CD14-positive monocyte (primary cell): ENCODE data around the gene IMMT. TPM values are rescaled to one million over a fixed set of nuclear protein-coding genes. Genes with fewer than 3 reads are reported as not detected.

Experiments used
- DNase-seq, 3 donors: peaks; one replicate each; pipeline ENCODE4 v3.0.0-alpha.2; 2011 to 2022
- H2AFZ ChIP-seq: 2 replicates; pipeline ENCODE4 v1.6.0; 2012; ENCODE audit warnings: mild to moderate bottlenecking, low read depth, low read length, inconsistent platforms; ENCODE audit not compliant: insufficient read depth, poor library complexity, severe bottlenecking
- H3K27ac ChIP-seq, 2 donors: 1 replicate in 1 of 2; 2 replicates in 1 of 2; pipeline ENCODE4 v1.5.1; 2012 to 2013; ENCODE audit warnings: low read length in 2 of 2, control low read depth in 1 of 2, inconsistent platforms in 1 of 2, low read depth in 1 of 2, mild to moderate bottlenecking in 1 of 2
- H3K27me3 ChIP-seq, 2 donors: one replicate each; pipeline versions ENCODE4 v1.6.0 to v1.6.1; 2011 to 2013; ENCODE audit warnings: low read length in 2 of 2; ENCODE audit not compliant: control insufficient read depth in 2 of 2, insufficient read depth in 2 of 2
- H3K36me3 ChIP-seq, 2 donors: replicated peaks in 1 of 2; 1 replicate in 1 of 2; 2 replicates in 1 of 2; pipeline versions ENCODE4 v1.5.1 to v1.6.1; 2012 to 2013; ENCODE audit warnings: low read length in 2 of 2, control low read depth in 1 of 2, inconsistent platforms in 1 of 2, mild to moderate bottlenecking in 1 of 2; ENCODE audit not compliant: insufficient read depth in 2 of 2, control insufficient read depth in 1 of 2
- H3K4me1 ChIP-seq, 2 donors: 1 replicate in 1 of 2; 2 replicates in 1 of 2; pipeline versions ENCODE4 v1.5.1 to v1.6.1; 2012 to 2013; ENCODE audit warnings: low read length in 2 of 2, control low read depth in 1 of 2, inconsistent platforms in 1 of 2, mild to moderate bottlenecking in 1 of 2, moderate library complexity in 1 of 2; ENCODE audit not compliant: insufficient read depth in 2 of 2, control insufficient read depth in 1 of 2
- H3K4me2 ChIP-seq: replicated peaks from 2 replicates; pipeline ENCODE3; 2012; ENCODE audit warnings: low read length, moderate library complexity, mild to moderate bottlenecking; ENCODE audit not compliant: poor library complexity, severe bottlenecking; ENCODE audit errors: extremely low read depth
- H3K4me3 ChIP-seq, 3 experiments: fragments of 200-600 bp in 1 of 3; sonication (generic) in 1 of 3; replicated peaks in 1 of 3; 1 replicate in 2 of 3; 2 replicates in 1 of 3; pipeline ENCODE4 v1.5.1; 2011 to 2013; ENCODE audit warnings: low read length in 3 of 3, mild to moderate bottlenecking in 3 of 3, control low read depth in 2 of 3, low read depth in 2 of 3, inconsistent platforms in 1 of 3, moderate library complexity in 1 of 3
- H3K79me2 ChIP-seq: 2 replicates; pipeline ENCODE4 v1.6.0; 2012; ENCODE audit warnings: mild to moderate bottlenecking, control low read depth, inconsistent platforms, low read length, moderate library complexity; ENCODE audit not compliant: insufficient read depth
- H3K9ac ChIP-seq: 2 replicates; pipeline ENCODE4 v1.6.0; 2017; ENCODE audit warnings: low read length, mild to moderate bottlenecking; ENCODE audit not compliant: insufficient read depth, poor library complexity, severe bottlenecking
- H3K9me3 ChIP-seq, 2 donors: replicated peaks in 1 of 2; 1 replicate in 1 of 2; 2 replicates in 1 of 2; pipeline versions ENCODE4 v1.5.1 to v1.6.1; 2012 to 2013; ENCODE audit warnings: low read length in 2 of 2, control low read depth in 1 of 2; ENCODE audit not compliant: control insufficient read depth in 1 of 2, insufficient read depth in 1 of 2
- H4K20me1 ChIP-seq: 2 replicates; pipeline ENCODE4 v1.6.0; 2012; ENCODE audit warnings: mild to moderate bottlenecking, low read length, control low read depth, moderate library complexity; ENCODE audit not compliant: insufficient read depth
- H3K27ac Mint-ChIP-seq, 7 donors: one replicate each; pipeline ENCODE4 v1.8.0; 2020; ENCODE audit warnings: mild to moderate bottlenecking in 7 of 7, mixed read lengths in 7 of 7, moderate library complexity in 6 of 7, inconsistent platforms in 2 of 7
- H3K27me3 Mint-ChIP-seq, 3 donors: one replicate each; pipeline ENCODE4 v1.8.0; 2021 to 2022; ENCODE audit warnings: low read depth in 3 of 3, mild to moderate bottlenecking in 3 of 3, mixed read lengths in 3 of 3, moderate library complexity in 3 of 3, inconsistent platforms in 1 of 3
- H3K36me3 Mint-ChIP-seq, 2 donors: one replicate each; pipeline ENCODE4 v1.8.0; 2020; ENCODE audit warnings: mixed read lengths in 2 of 2, inconsistent platforms in 1 of 2, mild to moderate bottlenecking in 1 of 2
- H3K4me1 Mint-ChIP-seq: one replicate; pipeline ENCODE4 v1.8.0; 2020; ENCODE audit warnings: mild to moderate bottlenecking, mixed read lengths
- H3K4me3 Mint-ChIP-seq, 2 donors: one replicate each; pipeline ENCODE4 v1.8.0; 2020; ENCODE audit warnings: mild to moderate bottlenecking in 2 of 2, mixed read lengths in 2 of 2, moderate library complexity in 1 of 2
- H3K9me3 Mint-ChIP-seq, 7 donors: one replicate each; pipeline ENCODE4 v1.8.0; 2020 to 2022; ENCODE audit warnings: mixed read lengths in 7 of 7, mild to moderate bottlenecking in 6 of 7, moderate library complexity in 6 of 7, inconsistent platforms in 2 of 7
- CTCF ChIP-seq: fragments of 200-600 bp; IDR thresholded peaks from one replicate; pipeline ENCODE4 v1.8.0; 2022; ENCODE audit warnings: antibody characterized with exemption, mild to moderate bottlenecking
- WGBS: methylation state at CpG from one replicate; pipeline ENCODE4 v1.1.5; 2013; ENCODE audit warnings: missing lambda C conversion rate; ENCODE audit not compliant: insufficient coverage; 5-methylcytosine and 5-hydroxymethylcytosine counted together
- intact Hi-C, 2 donors: fragments of 100-400 bp; cut with micrococcal nuclease; formaldehyde crosslinking; loops; one replicate each; pipeline versions ENCODE4 v1.15.0 to v1.15.1; 2023
- polyA plus RNA-seq, 3 donors: library from polyadenylated mRNA; depleted of rRNA in 1 of 3; unstranded in 2 of 3; stranded (reverse) in 1 of 3; fragments of 300-500 nt in 2 of 3; fragments of >200 nt in 1 of 3; fragmentation: Illumina TruSeq in 2 of 3; gene quantifications; 1 replicate in 2 of 3; 2 replicates in 1 of 3; pipeline ENCODE4 v1.2.3, GENCODE V29; 2012 to 2021

Gene IMMT
- polyA plus RNA-seq, 3 donors, result 24.3 to 54.0 (median 41.2) TPM

- Histone ChIP-seq H3K4me3 (no peak overlapping the region), H3K79me2 (no peaks in the 10 kb centered on the region), H3K9ac (no peak overlapping the region), H4K20me1 (no peaks in the 10 kb centered on the region), H3K9me3 (no peaks in the 10 kb centered on the region), H3K4me2 (no peak overlapping the region), H3K4me1 (no peaks in the 10 kb centered on the region), H3K27me3 (no peaks in the 10 kb centered on the region), H3K27ac (no peak overlapping the region), H3K36me3 (peaks cover 73 to 82% of the 10 kb centered on the region in 2 donors), H2AFZ (no peak overlapping the region)
- Mint-ChIP-seq H3K27me3 (peaks cover 0 to 4% (median 0%) of the 10 kb centered on the region in 3 donors), H3K4me1 (no peaks in the 10 kb centered on the region), H3K4me3 (no peak overlapping the region), H3K27ac (peak overlapping the region in 1 of 7 donors; percentile 6), H3K36me3 (peaks cover 63 to 72% of the 10 kb centered on the region in 2 donors), H3K9me3 (no peaks in the 10 kb centered on the region)
- no peak for DNase-seq
- no CpG with 5 or more reads among the region's 2 CpGs for WGBS
- intact Hi-C loops, result no loop called here
- TF ChIP-seq CTCF, result no peak
These were observed 16.5 kb upstream of the IMMT start for GRCh38 chr2:86211796-86212188.

GRCh38 chr2:86211033-86211795, 16.0 kb upstream of the IMMT start:
- Histone ChIP-seq H3K4me2 (no peak overlapping the region), H3K4me3 (no peak overlapping the region), H3K36me3 (peaks cover 79 to 88% of the 10 kb centered on the region in 2 donors), H3K4me1 (no peaks in the 10 kb centered on the region), H4K20me1 (no peaks in the 10 kb centered on the region), H3K27me3 (no peaks in the 10 kb centered on the region), H2AFZ (no peak overlapping the region), H3K27ac (no peak overlapping the region), H3K9me3 (no peaks in the 10 kb centered on the region), H3K79me2 (no peaks in the 10 kb centered on the region), H3K9ac (no peak overlapping the region)
- no peaks in the 10 kb centered on the region for H3K9me3 Mint-ChIP-seq
- no CpG with 5 or more reads among the region's 2 CpGs for whole genome bisulfite sequencing
- no peaks in the 10 kb centered on the region for H3K4me1 Mint-ChIP-seq
- intact Hi-C loops, result no loop called here
- peaks cover 69 to 78% of the 10 kb centered on the region in 2 donors for H3K36me3 Mint-ChIP-seq
- no peak overlapping the region for H3K4me3 Mint-ChIP-seq
- no peak for DNase-seq
- peaks cover 0 to 4% (median 0%) of the 10 kb centered on the region in 3 donors for H3K27me3 Mint-ChIP-seq
- no peak for TF ChIP-seq CTCF
- peak overlapping the region in 1 of 7 donors; percentile 6 for H3K27ac Mint-ChIP-seq
